DMS114 treated with DMSO at 0.1 percent for 48 hours (cell line): Measurements from ENCODE around the gene TNK2.

ENCODE experiments used
- DNase-seq: peaks from one replicate; lab custom pipeline; 2025; ENCODE audit not compliant: unreplicated experiment; lab: John Stamatoyannopoulos, UW

The TNK2 gene

GRCh38 chr3:195886181-195887141 is 21.9 kb downstream of the TNK2 start:
- no peak for DNase-seq

GRCh38 chr3:195885036-195885891 is 23.1 kb downstream of the TNK2 start:
- DNase-seq = no peak

GRCh38 chr3:195884691-195885035 is 23.7 kb downstream of the TNK2 start:
- no peak for DNase-seq

- no peak for DNase-seq
Observed at GRCh38 chr3:195883801-195884200, 24.6 kb downstream of the TNK2 start.

GRCh38 chr3:195883160-195883559 is 25.2 kb downstream of the TNK2 start:
- DNase-seq = no peak

- no peak for DNase-seq
Observed at GRCh38 chr3:195882002-195882441, 26.3 kb downstream of the TNK2 start.

GRCh38 chr3:195881276-195881988 is 26.9 kb downstream of the TNK2 start:
- DNase-seq = no peak

- DNase-seq = no peak
Observed at GRCh38 chr3:195880037-195880431, 28.3 kb downstream of the TNK2 start.

GRCh38 chr3:195879416-195880036 is 28.8 kb downstream of the TNK2 start:
- DNase-seq = no peak

- no peak for DNase-seq
Observed at GRCh38 chr3:195878424-195879274, 29.7 kb downstream of the TNK2 start.

- no peak for DNase-seq
Observed at GRCh38 chr3:195877767-195878423, 30.5 kb downstream of the TNK2 start.

- DNase-seq = no peak
Observed at GRCh38 chr3:195877136-195877715, 31.1 kb downstream of the TNK2 start.

- no peak for DNase-seq
Observed at GRCh38 chr3:195876297-195877064, 31.9 kb downstream of the TNK2 start.

GRCh38 chr3:195875482-195876236 is 32.7 kb downstream of the TNK2 start:
- DNase-seq = no peak

- DNase-seq = no peak
Observed at GRCh38 chr3:195873971-195874370, 34.4 kb downstream of the TNK2 start.

- no peak for DNase-seq
Observed at GRCh38 chr3:195873281-195873887, 35.0 kb downstream of the TNK2 start.

- DNase-seq = no peak
Observed at GRCh38 chr3:195872800-195873199, 35.6 kb downstream of the TNK2 start.
